ENCODE data around the gene TRIM59. TPM values are rescaled to one million over a fixed set of nuclear protein-coding genes. Genes with fewer than 3 reads are reported as not detected.

The TRIM59 gene
- total and polyA plus RNA-seq, 2 of the 4 experiments (the other 2 are of a cell fraction): 8.0 to 65.4 TPM

- peak within 1 kb of the TSS; percentile 60 for H3K4me3 ChIP-seq (ENCODE audit: insufficient read depth, low read depth, low read length)
- H3K27me3 ChIP-seq (ENCODE audit: control insufficient read depth, insufficient read depth, low read length): no peaks in the 10 kb centered on the region
- in situ Hi-C loops (cut with MboI; ENCODE audit: low sequenced_read_pairs): loop anchor here (25.0 kb wide), 1 partner anchor 512 kb away; no protein-coding TSS in a partner anchor
- intact Hi-C loops (cut with micrococcal nuclease): loop anchor here (1.0 to 5.0 kb wide), 2 partner anchors 9 to 362 kb away; no protein-coding TSS in a partner anchor
- ATAC-seq (ENCODE audit: low read depth) (peak; percentile 94), DNase-seq (peak; percentile 95)
- H2BK15ac ChIP-seq (ENCODE audit: low read depth, low read length): peak within 1 kb of the TSS; percentile 39; the same call in 1 of the 3 replicates
- H3K9me1 ChIP-seq (ENCODE audit: insufficient read depth, low read length): no peaks in the 10 kb centered on the region
- dilution Hi-C loops (cut with HindIII; ENCODE audit: low sequenced_read_pairs, unreplicated experiment): no loop called here
- H3K23ac ChIP-seq (ENCODE audit: low read depth, low read length): peak within 1 kb of the TSS; percentile 97
- H2BK120ac ChIP-seq (ENCODE audit: low read depth, low read length): peak within 1 kb of the TSS; percentile 79
- H3K4ac ChIP-seq (ENCODE audit: low read depth, low read length): peak within 1 kb of the TSS; percentile 84
- 0% methylated on average over 17 of the region's 63 CpGs; no CpG with 5 or more reads in 1 of the 2 experiments for WGBS, 2 experiments (ENCODE audit: extremely low coverage in 2 of 2, insufficient read length in 1 of 2)
- peak within 1 kb of the TSS; percentile 38 for H4K5ac ChIP-seq (ENCODE audit: low read depth, low read length)
- peak within 1 kb of the TSS; percentile 49 for H3K18ac ChIP-seq (ENCODE audit: low read depth, low read length)
- H3K9ac ChIP-seq (ENCODE audit: low read depth, low read length): peak within 1 kb of the TSS; percentile 66
- H3K56ac ChIP-seq (ENCODE audit: extremely low read depth, insufficient read depth, low read length): peak within 1 kb of the TSS; percentile 97
- H3K36me3 ChIP-seq (ENCODE audit: control insufficient read depth, insufficient read depth, low read length): no peaks in the 10 kb centered on the region; the same call in 1 of the 2 replicates
- peak within 1 kb of the TSS; percentile 21 to 95 for H4K8ac ChIP-seq (ENCODE audit: low read depth in 2 of 2, low read length in 2 of 2)
- peak within 1 kb of the TSS; percentile 84 for H2AK5ac ChIP-seq (ENCODE audit: low read depth, low read length)
- H3K4me2 ChIP-seq (ENCODE audit: low read depth, low read length): peak within 1 kb of the TSS; percentile 99
- peak within 1 kb of the TSS; percentile 90 for H2BK5ac ChIP-seq (ENCODE audit: low read depth, low read length, poor library complexity, severe bottlenecking)
- H2AK9ac ChIP-seq (replicated peaks; ENCODE audit: low read depth, low read length, poor library complexity): peak within 1 kb of the TSS; percentile 87
- H4K20me1 ChIP-seq (ENCODE audit: insufficient read depth, low read length): peaks cover 3% of the 10 kb centered on the region
- peak within 1 kb of the TSS; percentile 88 for H3K27ac ChIP-seq (ENCODE audit: insufficient read depth, low read length)
- ChIA-PET CTCF (no interaction called here), POLR2A (ENCODE audit: unreplicated experiment) (no interaction called here)
- H3K9me3 ChIP-seq (ENCODE audit: control insufficient read depth, insufficient read depth, low read length): no peaks in the 10 kb centered on the region
- H2AFZ ChIP-seq (replicated peaks; ENCODE audit: low read length, poor library complexity): peak within 1 kb of the TSS; percentile 96
- H3K4me1 ChIP-seq (ENCODE audit: control insufficient read depth, insufficient read depth, low read length): peaks cover 3% of the 10 kb centered on the region; the same call in 1 of the 2 replicates
- peak within 1 kb of the TSS; percentile 50 for H2BK20ac ChIP-seq (ENCODE audit: low read depth, low read length)
- no TSS peak for BruUV-seq (replicated peaks)
- peaks cover 0 to 19% of the 10 kb centered on the region in 2 experiments; a peak in 2 of 4 replicates for H3K79me1 ChIP-seq (ENCODE audit: low read depth in 1 of 2, low read length in 2 of 2)
- peak within 1 kb of the TSS; percentile 85 for H4K91ac ChIP-seq (ENCODE audit: insufficient read depth, low read depth, low read length)
- peak within 1 kb of the TSS; percentile 92 for H3K14ac ChIP-seq (replicated peaks; ENCODE audit: low read depth, low read length)
- TF ChIP-seq RAD21 (IDR thresholded peaks at IDR 0.05; ENCODE audit: low read length) (no peak), CTCF (conservative IDR thresholded peaks at IDR 0.05; ENCODE audit: low read depth, low read length) (no peak), RFX5 (IDR thresholded peaks at IDR 0.05; ENCODE audit: low read depth, low read length) (no peak), USF2 (IDR thresholded peaks at IDR 0.05; ENCODE audit: low read depth, low read length) (no peak), FOS (IDR thresholded peaks at IDR 0.05; ENCODE audit: low read depth, low read length) (no peak), NFE2L2 (IDR thresholded peaks at IDR 0.05; ENCODE audit: low read depth, low read length) (no peak), CHD1 (IDR thresholded peaks at IDR 0.05; ENCODE audit: low read depth, low read length) (0 out of 2 replicates have a peak, but pooled peaks have one; percentile 66), SMC3 (IDR thresholded peaks at IDR 0.05; ENCODE audit: low read depth, low read length) (no peak), MXI1 (IDR thresholded peaks at IDR 0.05; ENCODE audit: borderline replicate concordance, low read depth, low read length) (peak; percentile 89), BHLHE40 (IDR thresholded peaks at IDR 0.05; ENCODE audit: low read depth, low read length) (no peak), CEBPB (IDR thresholded peaks at IDR 0.05; ENCODE audit: low read depth, low read length) (no peak), POLR2A (IDR thresholded peaks at IDR 0.05; ENCODE audit: low read depth, low read length) (peak; percentile 90; the same call in 1 of the 2 replicates), MAFK (IDR thresholded peaks at IDR 0.05; ENCODE audit: low read depth, low read length) (no peak)
- TF ChIP-seq, protein P1, sequence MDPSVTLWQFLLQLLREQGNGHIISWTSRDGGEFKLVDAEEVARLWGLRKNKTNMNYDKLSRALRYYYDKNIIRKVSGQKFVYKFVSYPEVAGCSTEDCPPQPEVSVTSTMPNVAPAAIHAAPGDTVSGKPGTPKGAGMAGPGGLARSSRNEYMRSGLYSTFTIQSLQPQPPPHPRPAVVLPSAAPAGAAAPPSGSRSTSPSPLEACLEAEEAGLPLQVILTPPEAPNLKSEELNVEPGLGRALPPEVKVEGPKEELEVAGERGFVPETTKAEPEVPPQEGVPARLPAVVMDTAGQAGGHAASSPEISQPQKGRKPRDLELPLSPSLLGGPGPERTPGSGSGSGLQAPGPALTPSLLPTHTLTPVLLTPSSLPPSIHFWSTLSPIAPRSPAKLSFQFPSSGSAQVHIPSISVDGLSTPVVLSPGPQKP (IDR thresholded peaks at IDR 0.05; ENCODE audit: borderline replicate concordance, low read depth, low read length): no peak
These were observed 50.2 kb downstream of the TRIM59 start, which contains the start of the genes IFT80 and SMC4 for GRCh38 chr3:160399125-160400029. IFT80 (minus strand) TSS chr3:160399225; CDS start chr3:160384600, 14,625 bp downstream. SMC4 (plus strand) TSS chr3:160399650; CDS start chr3:160400827, 1,177 bp downstream.
